H9 (cell line): ENCODE data around the gene ADAMTS13. TPM values are rescaled to one million over a fixed set of nuclear protein-coding genes. Genes with fewer than 3 reads are reported as not detected.

Experiments used
- DNase-seq: peaks from one replicate; pipeline ENCODE4 v3.0.0-alpha.2; 2017
- H2AFZ ChIP-seq: one replicate; pipeline ENCODE4 v1.6.1; 2013; ENCODE audit warnings: mild to moderate bottlenecking, low read length, control low read depth, moderate library complexity
- H2AK5ac ChIP-seq: 2 replicates; pipeline ENCODE4 v1.6.1; 2013; ENCODE audit warnings: low read length, control low read depth, mixed read lengths; ENCODE audit not compliant: insufficient read length
- H2BK120ac ChIP-seq: one replicate; pipeline ENCODE4 v1.6.1; 2013; ENCODE audit warnings: low read depth, mild to moderate bottlenecking, low read length, control low read depth, inconsistent platforms; ENCODE audit not compliant: poor library complexity, severe bottlenecking
- H2BK12ac ChIP-seq: 2 replicates; pipeline ENCODE4 v1.6.1; 2013; ENCODE audit warnings: low read length, control low read depth, mixed read lengths, low read depth; ENCODE audit not compliant: insufficient read length
- H2BK15ac ChIP-seq: 2 replicates; pipeline ENCODE4 v1.6.1; 2013; ENCODE audit warnings: low read depth, low read length, control low read depth
- H2BK20ac ChIP-seq: one replicate; pipeline ENCODE4 v1.6.1; 2013; ENCODE audit warnings: low read depth, mild to moderate bottlenecking, low read length, control low read depth, inconsistent platforms; ENCODE audit not compliant: poor library complexity, severe bottlenecking
- H2BK5ac ChIP-seq: 2 replicates; pipeline ENCODE4 v1.6.1; 2013; ENCODE audit warnings: low read length, control low read depth, mixed read lengths; ENCODE audit not compliant: insufficient read length
- H3K14ac ChIP-seq: 2 replicates; pipeline ENCODE4 v1.6.1; 2013; ENCODE audit warnings: low read length, control low read depth; ENCODE audit not compliant: insufficient read depth
- H3K18ac ChIP-seq: 2 replicates; pipeline ENCODE4 v1.6.1; 2013; ENCODE audit warnings: low read depth, mild to moderate bottlenecking, mixed read lengths, low read length, control low read depth; ENCODE audit not compliant: insufficient read length
- H3K23ac ChIP-seq: 2 replicates; pipeline ENCODE4 v1.6.1; 2013; ENCODE audit warnings: low read length, control low read depth, mixed read lengths, low read depth; ENCODE audit not compliant: insufficient read length
- H3K23me2 ChIP-seq: 2 replicates; pipeline ENCODE4 v1.6.1; 2013; ENCODE audit warnings: low read depth, mild to moderate bottlenecking, mixed read lengths, low read length, control low read depth; ENCODE audit not compliant: insufficient read length, poor library complexity, severe bottlenecking
- H3K27ac ChIP-seq: 2 replicates; pipeline ENCODE4 v1.5.1; 2013; ENCODE audit warnings: low read length, control low read depth, mixed read lengths, low read depth; ENCODE audit not compliant: insufficient read length
- H3K27me3 ChIP-seq: 2 replicates; pipeline ENCODE4 v1.6.1; 2013; ENCODE audit warnings: low read length, control low read depth, inconsistent platforms; ENCODE audit not compliant: insufficient read depth
- H3K4ac ChIP-seq: 2 replicates; pipeline ENCODE4 v1.6.1; 2013; ENCODE audit warnings: low read depth, mild to moderate bottlenecking, control low read depth, inconsistent platforms, low read length, moderate library complexity
- H3K4me1 ChIP-seq: 2 replicates; pipeline ENCODE4 v1.6.1; 2013; ENCODE audit warnings: low read length, control low read depth, inconsistent platforms; ENCODE audit not compliant: insufficient read depth
- H3K4me2 ChIP-seq: 2 replicates; pipeline ENCODE4 v1.6.1; 2013; ENCODE audit warnings: low read length, control low read depth, mixed read lengths; ENCODE audit not compliant: insufficient read length, insufficient read depth
- H3K56ac ChIP-seq: 2 replicates; pipeline ENCODE4 v1.6.1; 2013; ENCODE audit warnings: low read depth, mild to moderate bottlenecking, mixed read lengths, low read length, control low read depth; ENCODE audit not compliant: insufficient read length
- H3K79me1 ChIP-seq: 2 replicates; pipeline ENCODE4 v1.6.1; 2013; ENCODE audit warnings: low read depth, mild to moderate bottlenecking, moderate library complexity, low read length, control low read depth, inconsistent platforms; ENCODE audit not compliant: insufficient read depth, poor library complexity, severe bottlenecking
- H3K79me2 ChIP-seq: 2 replicates; pipeline ENCODE4 v1.6.1; 2013; ENCODE audit warnings: low read length, control low read depth, inconsistent platforms; ENCODE audit not compliant: insufficient read depth
- H3K9ac ChIP-seq: 2 replicates; pipeline ENCODE4 v1.6.1; 2013; ENCODE audit warnings: low read length, control low read depth, mixed read lengths; ENCODE audit not compliant: insufficient read length; ENCODE audit errors: extremely low read depth
- H3K9me3 ChIP-seq: one replicate; pipeline ENCODE4 v1.6.1; 2013; ENCODE audit warnings: low read depth, low read length, inconsistent platforms; ENCODE audit not compliant: control insufficient read depth
- H3T11ph ChIP-seq: one replicate; pipeline ENCODE4 v1.6.1; 2013; ENCODE audit warnings: mild to moderate bottlenecking, low read length, control low read depth, inconsistent platforms
- H4K20me1 ChIP-seq: one replicate; pipeline ENCODE4 v1.6.1; 2013; ENCODE audit not compliant: control insufficient read depth, insufficient read length, insufficient read depth
- H4K5ac ChIP-seq: 2 replicates; pipeline ENCODE4 v1.6.1; 2013; ENCODE audit warnings: low read depth, mild to moderate bottlenecking, mixed read lengths, low read length, control low read depth; ENCODE audit not compliant: insufficient read length
- H4K8ac ChIP-seq: replicated peaks from 2 replicates; pipeline ENCODE4 v1.6.1; 2013; ENCODE audit warnings: low read length, control low read depth, mixed read lengths, low read depth; ENCODE audit not compliant: insufficient read length
- H4K91ac ChIP-seq: 2 replicates; pipeline ENCODE4 v1.6.1; 2013; ENCODE audit warnings: low read depth, mild to moderate bottlenecking, moderate library complexity, mixed read lengths, low read length, control low read depth; ENCODE audit not compliant: insufficient read length
- H3K27ac Mint-ChIP-seq, 3 experiments: 2 replicates in 2 of 3; 3 replicates in 1 of 3; pipeline ENCODE4 v1.8.0; 2020 to 2021; ENCODE audit warnings: mixed read lengths in 3 of 3, mild to moderate bottlenecking in 1 of 3, moderate library complexity in 1 of 3
- H3K27me3 Mint-ChIP-seq: 2 replicates; pipeline ENCODE4 v1.8.0; 2021; ENCODE audit warnings: low read depth, mild to moderate bottlenecking, moderate library complexity, mixed read lengths
- H3K36me3 Mint-ChIP-seq, 3 experiments: 2 replicates in 2 of 3; 3 replicates in 1 of 3; pipeline ENCODE4 v1.8.0; 2020 to 2021; ENCODE audit warnings: low read depth in 3 of 3, mixed read lengths in 3 of 3; ENCODE audit not compliant: insufficient read depth in 1 of 3
- H3K4me1 Mint-ChIP-seq, 2 experiments: 2 replicates each; pipeline ENCODE4 v1.8.0; 2020; ENCODE audit warnings: mixed read lengths in 2 of 2
- H3K4me3 Mint-ChIP-seq, 2 experiments: 2 replicates in 1 of 2; 3 replicates in 1 of 2; pipeline ENCODE4 v1.8.0; 2020 to 2021; ENCODE audit warnings: mild to moderate bottlenecking in 2 of 2, mixed read lengths in 2 of 2, moderate library complexity in 1 of 2
- H3K9me3 Mint-ChIP-seq, 2 experiments: 2 replicates in 1 of 2; 3 replicates in 1 of 2; pipeline ENCODE4 v1.8.0; 2020; ENCODE audit warnings: mild to moderate bottlenecking in 2 of 2, mixed read lengths in 2 of 2, moderate library complexity in 1 of 2
- WGBS: extraction: QIAGEN DNeasy Blood & Tissue Kit; methylation state at CpG from one replicate; pipeline ENCODE4 v1.1.7; 2013; ENCODE audit warnings: missing lambda C conversion rate, low lambda C conversion rate, mixed read lengths; ENCODE audit not compliant: insufficient read length; ENCODE audit errors: extremely low coverage; 5-methylcytosine and 5-hydroxymethylcytosine counted together
- total RNA-seq: library from RNA; stranded (reverse); gene quantifications from 2 replicates; pipeline ENCODE4 v1.2.1, GENCODE V29; 2021
- TF ChIP-seq, protein P1 (sequence below): fragments of 200-600 bp; sonication (generic); conservative IDR thresholded peaks from 3 replicates; pipeline ENCODE4 v1.8.0; 2021; ENCODE audit warnings: antibody characterized with exemption, mild to moderate bottlenecking

ADAMTS13 gene
- total RNA-seq, 1 experiment from 2014 or later: 8.8 TPM

DNA sequence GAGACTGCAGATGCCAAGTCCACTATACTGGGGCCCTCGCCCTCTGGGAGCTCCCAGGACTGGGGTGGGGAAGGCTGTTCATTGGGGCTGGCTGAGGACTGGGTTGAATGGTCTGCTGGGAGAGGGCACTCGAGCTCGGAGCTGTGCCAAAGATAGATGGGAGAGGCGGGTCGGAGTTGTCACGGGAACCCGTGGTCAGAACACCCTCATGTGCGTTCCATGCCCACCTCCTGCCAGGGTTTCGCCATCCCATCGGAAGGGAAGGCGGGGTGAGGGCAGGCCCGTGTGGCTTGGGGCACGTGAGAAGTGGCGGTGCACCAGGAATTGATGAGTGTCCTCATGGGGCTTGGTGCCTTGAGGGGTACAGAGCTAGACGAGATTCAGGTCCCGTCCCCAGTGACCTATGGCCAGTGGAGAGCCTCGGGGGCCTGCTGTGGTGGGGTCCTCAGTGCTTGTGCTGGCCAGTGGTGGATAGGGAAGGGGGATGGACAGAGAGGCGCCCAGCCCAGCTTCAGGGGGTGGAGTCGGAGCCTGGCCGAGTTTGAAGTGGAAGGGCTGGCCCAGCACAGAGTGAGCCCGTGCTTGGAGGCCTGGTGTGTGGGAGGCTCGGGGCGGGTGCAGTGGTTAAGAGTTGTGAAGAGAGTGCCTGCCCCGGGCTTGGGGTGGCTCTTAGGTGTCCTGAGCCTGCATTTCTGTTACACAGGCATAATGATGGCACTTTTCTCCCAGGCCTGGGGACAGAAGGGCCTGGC is 41.9 kb downstream of the ADAMTS13 start:
- Histone ChIP-seq H3K4me1 (peaks cover 7% of the 10 kb centered on the region; the same call in 1 of the 2 replicates), H4K5ac (no peak overlapping the region), H2AK5ac (no peak overlapping the region), H3K4me2 (no peak overlapping the region), H3T11ph (no peak overlapping the region), H2BK20ac (no peak overlapping the region), H4K8ac (no peak overlapping the region), H3K18ac (no peak overlapping the region), H3K23ac (no peak overlapping the region), H2AFZ (no peak overlapping the region), H2BK15ac (no peak overlapping the region), H3K9ac (no peak overlapping the region), H3K14ac (no peak overlapping the region), H3K4ac (no peak overlapping the region), H2BK12ac (no peak overlapping the region), H3K56ac (no peak overlapping the region), H2BK5ac (no peak overlapping the region), H3K79me1 (no peaks in the 10 kb centered on the region), H4K20me1 (peaks cover 2% of the 10 kb centered on the region), H4K91ac (no peak overlapping the region), H3K23me2 (peaks cover 10% of the 10 kb centered on the region), H3K79me2 (no peaks in the 10 kb centered on the region), H2BK120ac (no peak overlapping the region), H3K27ac (no peak overlapping the region), H3K27me3 (no peaks in the 10 kb centered on the region), H3K9me3 (no peaks in the 10 kb centered on the region)
- Mint-ChIP-seq H3K27ac (no peak overlapping the region), H3K36me3 (peaks cover 0 to 14% (median 5%) of the 10 kb centered on the region in 3 experiments; a peak in 4 of 7 replicates), H3K4me3 (no peak overlapping the region), H3K27me3 (peaks cover 2% of the 10 kb centered on the region; the same call in 1 of the 2 replicates), H3K9me3 (no peaks in the 10 kb centered on the region; a peak in 1 of 5 replicates), H3K4me1 (peaks cover 13 to 23% of the 10 kb centered on the region in 2 experiments)
- no CpG with 5 or more reads among the region's 24 CpGs for WGBS
- no peak for DNase-seq
- TF ChIP-seq, protein P1, sequence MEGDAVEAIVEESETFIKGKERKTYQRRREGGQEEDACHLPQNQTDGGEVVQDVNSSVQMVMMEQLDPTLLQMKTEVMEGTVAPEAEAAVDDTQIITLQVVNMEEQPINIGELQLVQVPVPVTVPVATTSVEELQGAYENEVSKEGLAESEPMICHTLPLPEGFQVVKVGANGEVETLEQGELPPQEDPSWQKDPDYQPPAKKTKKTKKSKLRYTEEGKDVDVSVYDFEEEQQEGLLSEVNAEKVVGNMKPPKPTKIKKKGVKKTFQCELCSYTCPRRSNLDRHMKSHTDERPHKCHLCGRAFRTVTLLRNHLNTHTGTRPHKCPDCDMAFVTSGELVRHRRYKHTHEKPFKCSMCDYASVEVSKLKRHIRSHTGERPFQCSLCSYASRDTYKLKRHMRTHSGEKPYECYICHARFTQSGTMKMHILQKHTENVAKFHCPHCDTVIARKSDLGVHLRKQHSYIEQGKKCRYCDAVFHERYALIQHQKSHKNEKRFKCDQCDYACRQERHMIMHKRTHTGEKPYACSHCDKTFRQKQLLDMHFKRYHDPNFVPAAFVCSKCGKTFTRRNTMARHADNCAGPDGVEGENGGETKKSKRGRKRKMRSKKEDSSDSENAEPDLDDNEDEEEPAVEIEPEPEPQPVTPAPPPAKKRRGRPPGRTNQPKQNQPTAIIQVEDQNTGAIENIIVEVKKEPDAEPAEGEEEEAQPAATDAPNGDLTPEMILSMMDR: no peak
